ENCODE results near the gene RBFOX2.
A peak's percentile ranks its signal among the peaks of the same experiment; 100 is the strongest.

Gene RBFOX2

DNA sequence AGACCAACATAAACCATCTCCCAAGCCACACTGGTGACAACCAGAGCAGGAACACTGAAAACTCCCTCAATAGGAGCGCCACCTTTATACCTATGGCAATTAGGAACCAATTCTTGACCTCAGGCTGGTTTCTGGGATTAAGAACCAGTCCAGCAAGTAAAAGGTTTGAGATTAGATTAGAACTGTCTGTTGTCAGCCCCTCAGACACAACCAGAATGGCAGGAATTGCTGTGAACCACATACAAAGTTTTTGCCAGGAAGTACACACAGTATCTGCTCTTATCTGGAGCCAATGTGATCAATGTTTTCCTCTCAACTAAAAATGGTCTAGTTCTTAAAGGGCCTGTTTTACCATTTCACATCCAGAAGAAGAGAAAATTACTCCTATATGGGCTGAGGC lies 55.2 kb downstream of the RBFOX2 start:
- no peak for DNase-seq (ENCODE audit: low read depth, low spot score)

DNA sequence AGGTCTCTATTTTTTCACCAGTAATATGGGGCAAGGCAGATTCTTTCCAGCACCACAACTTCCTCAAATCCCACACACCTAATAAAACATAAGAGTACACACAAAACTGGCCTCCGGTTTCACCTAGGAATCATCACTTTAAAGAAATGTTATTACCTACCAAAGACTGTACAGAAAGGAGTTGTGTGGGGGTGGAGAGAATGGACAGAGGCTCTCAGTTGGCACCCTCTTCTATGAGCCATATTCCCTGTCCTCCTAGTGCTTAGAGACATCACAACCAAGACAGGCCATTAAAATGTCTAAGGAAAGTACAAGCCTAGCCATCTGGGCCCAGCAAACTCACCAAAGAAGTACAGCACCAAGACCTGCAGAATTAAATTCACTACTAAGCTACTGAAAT lies 56.1 kb downstream of the RBFOX2 start:
- DNase-seq (ENCODE audit: low read depth, low spot score) = no peak

DNA sequence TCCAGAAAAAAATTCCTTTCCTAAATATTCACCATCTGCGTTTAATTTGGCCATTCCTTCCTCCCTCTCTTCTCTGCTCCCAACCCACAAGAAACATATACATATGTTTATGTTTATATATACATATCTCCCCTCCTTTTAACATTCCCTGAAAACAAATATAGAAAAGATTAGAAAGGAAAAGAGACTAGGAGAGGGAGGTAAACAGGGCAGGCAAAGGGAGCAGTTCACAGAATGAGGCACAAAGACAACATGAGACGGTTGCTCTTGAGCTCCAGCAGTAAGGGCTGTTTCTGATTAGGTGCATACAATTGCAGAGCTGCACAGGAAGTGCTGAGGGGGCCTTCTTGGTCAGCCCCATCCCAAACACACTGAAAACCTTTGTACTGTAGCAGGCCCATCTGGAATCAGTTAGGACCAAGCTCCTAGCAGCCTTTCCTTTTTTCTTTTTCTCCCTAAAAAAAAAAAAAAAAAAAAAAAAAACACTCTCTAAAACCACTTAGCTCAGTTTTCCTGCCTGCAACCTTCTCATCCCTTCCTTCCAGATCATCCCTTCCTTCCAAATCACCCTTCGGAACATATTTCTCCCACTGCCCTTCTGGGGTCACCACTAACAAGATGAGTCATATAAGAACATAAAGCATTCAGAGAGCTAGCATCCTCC lies 57.0 kb downstream of the RBFOX2 start:
- DNase-seq (ENCODE audit: low read depth, low spot score) = peak; percentile 50

DNA sequence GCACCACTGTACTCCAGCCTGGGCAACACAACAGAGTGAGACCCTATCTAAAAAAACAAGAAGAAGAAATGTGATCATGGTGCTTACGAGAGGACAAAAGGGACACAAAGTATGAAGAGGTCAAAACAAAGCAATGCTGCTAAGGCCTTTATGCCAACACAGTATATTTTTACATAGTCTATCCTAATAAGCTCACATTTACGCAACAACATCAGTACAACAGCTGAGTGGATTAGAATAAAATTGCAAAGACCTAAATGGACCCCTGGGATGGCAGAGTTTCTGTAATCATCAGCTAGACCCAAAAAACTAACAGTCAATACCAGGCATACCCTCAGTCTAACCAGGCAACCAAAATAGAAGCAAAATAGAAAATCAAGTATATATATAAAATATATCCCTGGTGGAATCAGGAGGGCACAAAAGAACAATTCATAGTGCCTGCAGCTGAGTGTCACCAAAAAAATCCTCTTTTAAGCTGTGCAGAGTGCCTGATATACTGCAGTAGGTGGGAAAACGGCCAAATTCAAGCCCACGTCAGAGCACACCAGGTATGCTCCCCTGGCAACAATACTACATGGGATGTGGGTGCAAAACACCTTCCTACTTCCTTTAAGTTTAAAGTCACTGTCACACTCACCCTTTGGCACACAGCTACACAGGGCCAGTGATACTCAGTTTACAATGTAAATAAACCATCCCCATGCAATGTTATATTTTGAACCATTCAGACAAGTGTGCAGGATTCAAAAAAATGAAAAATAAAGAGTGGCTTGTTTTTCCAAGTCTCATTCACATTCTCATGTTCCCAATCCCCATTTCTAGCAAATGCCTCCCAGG lies 57.8 kb downstream of the RBFOX2 start:
- DNase-seq (ENCODE audit: low read depth, low spot score) = no peak

DNA sequence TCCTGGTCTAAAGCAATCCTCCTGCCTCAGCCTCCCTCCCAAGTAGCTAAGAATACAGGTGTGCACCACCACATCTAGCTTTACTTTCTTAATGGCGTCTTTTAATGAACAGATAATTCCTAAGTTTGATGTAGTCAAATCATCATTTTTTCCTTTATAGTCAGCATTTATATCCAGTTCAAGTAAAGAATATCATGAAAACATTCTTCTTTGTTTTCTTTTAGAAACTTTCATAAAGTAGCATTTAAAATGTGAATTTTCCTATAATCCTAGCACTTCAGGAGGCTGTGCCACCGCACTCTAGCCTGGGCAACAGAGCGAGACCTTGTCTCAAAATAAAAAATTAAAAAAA lies 61.6 kb downstream of the RBFOX2 start:
- DNase-seq (ENCODE audit: low read depth, low spot score) = no peak

DNA sequence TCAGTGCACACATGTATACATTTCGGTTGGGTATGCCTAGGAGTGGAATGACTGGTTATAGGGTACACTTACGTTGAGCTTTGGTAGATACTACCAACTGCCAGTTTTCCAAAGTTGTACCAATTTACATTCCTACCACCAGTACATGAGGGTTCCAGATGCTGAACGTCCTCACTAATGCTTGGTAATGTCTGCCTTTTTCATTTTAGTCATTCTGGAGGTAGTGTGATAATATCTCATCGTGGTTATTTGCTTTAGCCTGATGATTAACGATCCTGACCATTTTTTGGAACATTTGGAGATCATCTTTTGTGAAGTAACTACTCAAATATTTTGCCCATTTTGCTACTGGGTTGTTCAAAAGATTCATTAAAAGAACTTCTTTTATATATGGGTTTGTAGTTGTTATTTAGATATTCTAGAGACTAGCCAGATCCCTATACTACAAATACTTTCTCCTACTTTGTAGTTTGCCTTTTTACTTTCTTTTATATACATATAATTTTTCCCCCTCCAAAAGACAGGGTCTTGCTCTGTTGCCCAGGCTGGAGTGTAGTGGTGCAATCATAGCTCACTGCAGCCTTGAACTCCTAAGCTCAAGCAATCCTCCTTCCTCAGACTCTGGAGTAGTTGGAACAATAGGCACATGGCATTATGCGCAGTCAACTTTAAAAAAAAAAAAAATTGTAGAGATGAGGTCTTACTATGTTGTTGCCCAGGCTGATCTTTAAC lies 62.1 kb downstream of the RBFOX2 start:
- no peak for DNase-seq (ENCODE audit: low read depth, low spot score)

DNA sequence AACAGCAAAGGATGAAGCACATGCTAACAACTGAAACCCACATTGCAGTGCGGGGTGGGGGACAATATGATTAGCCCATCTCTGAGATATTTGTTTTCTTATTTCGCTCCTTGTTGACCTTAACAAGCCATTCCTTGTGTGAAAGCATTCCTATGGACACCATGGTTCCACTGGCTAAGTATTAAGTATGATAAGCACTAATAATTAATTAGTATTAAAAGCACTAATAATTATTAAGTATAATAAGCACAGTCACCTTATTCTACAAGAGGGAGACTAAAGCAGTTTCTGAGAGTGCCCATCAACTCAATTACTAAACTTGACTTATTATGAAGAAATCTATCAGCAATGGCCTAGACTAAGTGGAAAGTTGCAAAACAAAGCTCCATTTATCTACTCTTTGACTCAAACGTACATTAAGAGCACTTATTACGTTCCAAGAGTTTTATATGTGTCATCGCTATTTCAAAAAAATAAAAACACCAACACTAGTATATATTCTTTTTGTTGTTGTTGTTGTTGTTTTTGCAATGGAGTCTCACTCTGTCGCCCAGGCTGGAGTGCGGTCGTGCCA lies 65.3 kb downstream of the RBFOX2 start:
- no peak for DNase-seq (ENCODE audit: low read depth, low spot score)

DNA sequence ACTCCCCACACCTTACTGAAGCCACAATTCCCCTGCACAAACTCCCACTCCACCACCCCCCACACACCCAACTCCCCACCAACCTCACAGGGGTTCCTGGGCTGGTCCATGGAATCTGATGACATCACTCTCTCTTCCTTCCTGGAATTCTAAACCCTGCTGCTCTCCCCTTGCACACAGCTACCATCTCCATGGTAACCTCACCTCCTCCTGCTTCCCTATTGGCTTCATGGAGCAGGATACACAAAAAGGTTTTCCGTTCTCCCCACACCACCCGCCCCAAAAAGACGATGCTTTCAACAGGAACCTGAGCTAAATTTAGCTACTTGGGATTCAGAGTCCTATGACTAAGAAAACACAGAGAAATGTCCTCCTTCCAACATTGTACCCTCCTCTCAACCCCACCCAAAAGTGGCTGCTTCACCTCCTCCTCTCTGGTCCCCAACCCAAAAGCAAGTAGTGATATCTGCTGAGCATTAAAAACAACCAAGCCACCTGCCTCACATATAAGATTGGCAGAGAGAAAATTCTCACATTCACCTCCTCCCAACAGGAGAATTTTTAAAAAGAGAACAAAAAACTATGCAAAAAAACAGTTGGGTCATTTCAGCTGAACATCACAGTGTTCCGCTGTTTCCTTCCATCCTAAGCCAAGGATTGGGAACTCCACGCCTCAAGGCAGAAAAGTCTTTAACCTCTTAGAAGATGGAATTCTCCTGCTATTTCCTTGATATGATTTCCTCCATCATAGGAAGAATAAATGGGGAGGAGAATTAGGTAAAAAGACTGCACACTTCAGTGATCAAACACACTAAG lies 66.9 kb downstream of the RBFOX2 start:
- peak; percentile 91 for DNase-seq (ENCODE audit: low read depth, low spot score)

DNA sequence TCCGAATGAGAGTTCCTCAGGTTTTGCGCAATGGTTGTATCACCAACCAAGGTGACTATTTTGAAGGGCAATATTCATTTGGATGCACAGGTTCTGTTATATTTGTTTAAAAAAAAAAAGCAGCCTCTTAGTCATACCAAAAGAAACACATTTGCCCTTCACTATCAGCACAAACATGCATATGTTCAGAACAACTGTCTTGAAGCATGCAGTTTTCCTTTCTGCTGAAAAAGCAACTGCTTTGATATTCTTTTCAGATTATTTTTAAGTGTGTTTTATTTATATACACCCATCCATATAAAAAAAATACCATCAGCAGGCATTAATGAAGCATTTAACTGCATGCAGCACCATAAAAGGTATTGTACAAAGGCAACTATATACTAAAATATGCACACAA lies 67.8 kb downstream of the RBFOX2 start:
- no peak for DNase-seq (ENCODE audit: low read depth, low spot score)

DNA sequence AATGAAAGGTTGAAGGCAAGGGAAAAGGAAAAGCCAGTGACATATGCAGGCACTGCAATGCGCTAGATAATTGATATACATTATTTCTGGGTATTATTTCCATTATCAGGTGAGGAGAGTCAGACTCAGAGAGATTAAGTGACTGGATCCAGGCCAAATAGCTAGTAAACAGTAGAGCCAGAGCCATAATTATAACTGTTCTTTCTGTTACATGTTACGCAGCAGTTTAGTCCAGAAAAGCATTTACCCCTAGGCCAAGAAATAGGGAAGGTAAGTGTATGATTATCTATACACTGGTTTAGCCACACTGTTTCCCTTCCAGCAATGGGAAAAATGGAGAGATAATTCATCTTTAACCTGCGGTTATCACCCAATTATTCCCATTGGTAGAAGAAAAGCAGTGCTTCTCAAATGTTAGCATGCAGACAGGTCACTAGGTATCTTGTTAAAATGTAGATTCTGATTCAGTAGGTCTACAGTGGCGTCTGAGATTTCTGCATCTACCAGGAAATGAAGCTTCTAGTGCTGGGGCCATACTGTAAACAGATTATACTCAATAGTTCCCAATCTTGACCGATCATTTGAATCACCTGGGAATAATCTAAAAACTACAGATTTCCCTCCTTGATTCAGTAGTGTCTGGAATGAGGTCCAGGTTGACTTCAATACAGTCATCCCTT lies 69.4 kb downstream of the RBFOX2 start:
- DNase-seq (ENCODE audit: low read depth, low spot score) = no peak

DNA sequence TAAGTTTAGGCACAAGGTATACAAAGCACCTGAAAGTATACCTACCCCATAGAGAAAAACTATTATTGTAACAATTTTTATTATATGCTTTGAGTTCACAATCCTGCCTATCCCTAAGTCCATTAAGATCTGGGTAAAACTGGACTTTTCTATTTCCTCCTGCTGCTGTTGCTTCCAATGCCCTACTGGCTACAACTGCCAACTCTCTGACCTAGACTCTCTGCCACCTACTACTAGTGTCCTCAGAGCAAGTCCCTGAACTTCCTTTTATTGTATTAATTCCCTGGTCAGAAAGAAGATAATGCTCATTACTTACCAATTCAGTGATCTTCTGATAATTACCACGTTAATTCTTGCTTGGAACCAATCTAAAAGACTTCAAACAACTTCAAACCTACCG lies 70.3 kb downstream of the RBFOX2 start:
- no peak for DNase-seq (ENCODE audit: low read depth, low spot score)

DNA sequence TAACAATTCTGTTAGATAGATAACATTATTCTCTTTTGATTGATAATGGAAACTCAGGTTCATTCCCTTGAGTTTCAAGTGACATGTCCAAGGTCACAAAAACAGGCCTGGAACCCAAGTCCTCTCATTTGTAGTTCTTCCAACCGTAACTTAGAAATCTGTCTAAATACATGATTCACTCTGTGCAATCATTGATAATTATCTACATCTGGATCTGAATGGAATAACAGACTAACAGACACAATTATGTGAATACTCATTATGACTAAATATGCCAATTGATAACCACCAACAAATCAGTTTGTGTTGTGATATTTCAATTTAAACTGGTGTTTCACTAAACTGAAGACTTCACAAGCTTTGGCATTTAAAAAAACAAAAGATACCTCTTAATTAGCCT lies 71.0 kb downstream of the RBFOX2 start:
- DNase-seq (ENCODE audit: low read depth, low spot score) = no peak

DNA sequence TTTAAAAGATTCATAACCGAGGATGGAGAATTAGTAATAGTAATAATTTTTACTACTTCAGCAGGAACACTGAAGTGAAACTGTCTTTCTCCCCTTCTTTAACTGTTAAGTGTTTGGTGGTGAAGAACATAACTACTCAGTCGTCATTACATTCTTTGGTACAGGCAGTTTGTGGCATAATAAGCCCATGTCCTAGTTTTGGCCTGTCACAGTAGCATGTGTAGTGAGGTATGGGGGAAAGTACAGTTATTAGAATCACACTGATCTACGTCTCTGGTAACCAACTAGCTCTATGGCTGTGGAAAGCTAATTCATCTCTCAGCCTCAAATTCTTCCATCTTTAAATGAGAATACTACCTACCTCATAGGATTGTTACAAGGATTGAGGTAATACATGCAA lies 71.8 kb downstream of the RBFOX2 start:
- no peak for DNase-seq (ENCODE audit: low read depth, low spot score)

DNA sequence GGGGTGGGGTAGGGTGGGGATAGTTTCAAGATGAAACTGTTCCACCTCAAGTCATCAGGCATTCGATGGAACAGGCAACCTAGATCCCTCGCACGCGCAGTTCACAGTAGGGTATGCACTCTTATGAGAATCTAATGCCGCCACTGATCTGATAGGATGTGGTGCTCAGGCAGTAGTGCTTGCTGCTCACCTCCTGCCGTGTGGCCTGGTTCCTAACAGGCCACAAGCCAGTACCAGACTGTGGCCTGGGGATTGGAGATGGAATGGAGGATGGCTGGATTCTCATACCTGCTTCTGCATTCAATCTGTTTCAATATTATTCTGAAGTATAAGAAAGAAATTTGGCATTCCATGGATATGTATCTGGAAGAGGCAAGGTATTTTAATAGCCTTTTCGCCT lies 73.1 kb downstream of the RBFOX2 start:
- no peak for DNase-seq (ENCODE audit: low read depth, low spot score)

DNA sequence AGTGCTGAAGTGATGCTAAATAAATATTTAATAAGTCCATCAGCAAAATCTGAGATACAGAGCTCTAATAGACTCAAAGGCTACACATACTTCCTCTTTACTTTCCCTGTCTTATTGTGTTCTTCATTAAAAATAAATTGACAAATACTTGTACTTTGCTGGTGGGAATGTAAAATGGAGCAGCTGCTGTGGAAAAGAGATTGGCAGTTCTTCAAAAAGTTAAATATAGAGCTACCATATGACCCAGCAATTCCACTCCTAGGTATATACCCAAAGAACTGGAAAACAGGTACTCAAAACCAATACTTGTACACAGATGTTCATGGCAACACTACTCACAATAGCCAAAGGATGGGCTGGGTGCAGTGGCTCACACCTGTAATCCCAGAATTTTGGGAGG lies 76.0 kb downstream of the RBFOX2 start:
- no peak for DNase-seq (ENCODE audit: low read depth, low spot score)

DNA sequence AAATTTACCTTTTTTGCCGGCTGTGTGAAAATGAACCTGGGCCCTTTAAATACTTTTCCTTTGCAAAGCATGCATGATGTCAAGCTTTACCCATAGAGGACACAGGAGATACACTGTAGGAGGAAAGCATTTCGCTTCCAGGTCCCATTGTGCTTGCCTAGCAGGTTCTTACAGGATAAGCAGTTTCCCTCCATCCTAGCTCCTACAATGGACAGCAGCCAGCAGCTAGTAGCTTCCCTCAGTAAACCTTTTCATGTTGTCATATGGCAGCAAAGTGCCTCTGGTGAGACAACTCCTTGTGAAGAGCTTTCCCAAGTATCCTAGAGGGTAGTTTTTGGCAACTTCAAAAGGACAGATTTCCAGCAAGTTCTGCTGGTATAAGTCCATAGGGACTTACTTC lies 78.4 kb downstream of the RBFOX2 start:
- DNase-seq (ENCODE audit: low read depth, low spot score) = no peak

DNA sequence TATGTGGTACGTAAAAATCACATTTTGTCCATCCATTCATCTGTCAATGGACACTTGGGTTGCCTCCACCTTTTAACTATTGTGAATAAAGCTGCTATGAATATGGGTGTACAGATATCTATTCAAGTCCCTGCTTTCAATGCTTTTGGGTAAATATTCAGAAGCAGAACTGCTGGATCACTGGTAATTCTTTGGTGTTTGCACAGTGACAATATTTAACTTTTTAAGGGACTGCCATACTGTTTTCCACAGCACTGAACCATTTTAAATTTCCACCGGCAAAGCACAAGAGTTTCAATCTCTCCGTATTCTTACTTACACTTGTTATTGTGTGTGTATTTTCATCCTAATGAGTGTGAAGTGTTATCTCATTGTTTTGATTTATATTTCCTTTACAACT lies 79.4 kb downstream of the RBFOX2 start:
- DNase-seq (ENCODE audit: low read depth, low spot score) = no peak

DNA sequence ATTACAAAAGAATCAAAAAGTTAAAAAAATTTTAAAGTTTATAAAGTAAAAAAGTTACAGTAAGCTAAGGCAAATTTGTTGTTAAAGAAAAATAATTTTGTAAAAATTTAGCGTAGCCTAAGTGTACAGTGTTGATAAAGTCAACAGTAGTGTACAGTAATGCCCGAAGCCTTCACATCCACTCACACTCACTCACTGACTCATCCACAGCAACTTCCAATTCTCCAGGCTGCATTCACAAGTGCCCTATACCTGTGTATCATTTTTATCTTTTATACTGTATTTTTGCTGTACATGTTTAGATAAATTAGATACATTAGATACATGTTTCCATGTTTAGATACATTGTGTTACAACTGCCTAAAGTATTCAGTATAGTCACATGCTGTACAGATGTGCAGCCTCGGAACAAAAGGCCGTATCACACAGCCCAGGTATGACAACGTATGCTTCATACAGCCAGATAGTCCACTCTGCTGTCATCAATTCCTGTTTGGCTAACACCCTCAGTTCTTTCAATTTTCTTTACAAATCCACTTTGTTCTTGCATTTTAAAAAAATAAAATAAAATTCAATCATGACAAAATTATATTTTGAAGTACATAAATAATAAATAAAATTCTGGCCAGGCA lies 80.7 kb downstream of the RBFOX2 start:
- DNase-seq (ENCODE audit: low read depth, low spot score) = no peak

DNA sequence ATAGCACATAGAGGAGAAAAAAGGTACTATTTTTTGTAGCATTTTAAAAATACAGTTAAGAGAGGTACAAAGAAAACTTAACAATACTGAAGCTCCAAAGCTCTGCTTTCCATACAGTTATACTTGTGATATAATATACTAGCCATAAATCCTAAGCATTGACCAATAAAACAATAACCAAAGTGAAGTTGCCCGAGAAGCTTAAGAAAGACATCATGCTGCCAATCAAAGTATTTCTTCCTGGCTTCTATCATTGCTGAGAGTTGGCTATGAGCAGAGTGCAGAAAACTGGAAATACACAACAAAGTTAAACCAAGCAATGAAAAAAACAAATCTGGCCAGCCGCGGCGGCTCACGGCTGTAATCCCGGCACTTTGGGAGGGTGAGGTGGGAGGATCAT lies 84.2 kb downstream of the RBFOX2 start:
- DNase-seq (ENCODE audit: low read depth, low spot score) = no peak

DNA sequence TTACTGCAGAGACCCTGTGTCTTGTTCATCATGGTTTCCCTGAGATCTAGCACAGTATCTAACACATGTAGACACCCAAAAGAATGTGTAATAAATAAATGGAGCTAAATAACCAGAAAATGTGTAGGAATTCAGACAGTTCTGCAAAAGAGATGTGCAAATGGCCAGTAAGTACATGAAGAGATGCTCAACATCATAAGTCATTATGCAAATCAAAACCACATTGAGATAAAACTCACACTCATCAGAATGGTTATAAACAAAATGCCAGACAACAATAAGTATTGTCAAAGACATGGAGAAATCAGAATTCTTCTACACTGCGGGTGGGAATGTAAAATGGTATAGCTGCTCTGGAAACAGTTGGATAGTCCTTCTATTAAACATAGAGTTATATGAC lies 88.5 kb downstream of the RBFOX2 start:
- DNase-seq (ENCODE audit: low read depth, low spot score) = no peak

DNA sequence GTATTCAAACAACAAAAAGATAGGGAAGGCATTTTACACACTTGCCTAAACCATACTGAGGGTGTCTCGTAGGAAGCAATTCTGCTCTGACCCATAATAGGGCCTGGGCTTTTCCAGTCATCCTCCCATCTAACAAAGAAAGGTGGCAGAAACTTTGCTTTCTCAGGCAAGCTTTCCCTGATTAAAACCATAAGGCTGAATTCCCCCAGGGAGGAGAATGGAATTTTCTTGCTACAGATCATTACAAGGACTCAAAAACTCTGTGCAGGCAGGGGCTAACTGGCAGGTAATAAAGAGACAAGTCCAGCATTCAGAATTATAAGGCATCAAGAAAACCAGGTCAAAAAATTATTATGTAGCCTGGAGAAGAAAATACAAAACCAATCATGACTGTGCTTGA lies 90.4 kb downstream of the RBFOX2 start:
- DNase-seq (ENCODE audit: low read depth, low spot score) = no peak
